Measurements from ENCODE around the gene HEATR3.

DNA sequence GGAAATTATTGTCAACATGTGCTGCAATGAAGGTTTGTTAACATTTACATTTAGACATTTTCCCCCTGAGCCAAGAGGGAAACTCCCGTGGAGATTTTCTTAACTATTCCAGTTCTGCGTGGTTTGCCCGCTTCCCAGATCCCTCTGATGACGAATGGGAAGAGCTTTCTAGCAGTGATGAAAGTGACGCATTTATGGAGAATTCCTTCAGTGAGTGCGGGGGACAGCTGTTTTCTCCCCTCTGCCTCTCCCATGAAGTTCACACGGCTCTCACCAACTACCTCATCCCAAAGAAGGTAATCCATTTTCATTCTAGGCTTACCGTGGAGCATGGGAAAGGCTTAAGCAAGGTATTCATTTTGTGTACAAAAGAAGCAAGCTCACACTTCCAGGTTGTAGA is 18.2 kb downstream of the HEATR3 start:
- no peak for TF ChIP-seq CTCF (IDR thresholded peaks at IDR 0.05)
- TF ChIP-seq EZH2 (IDR thresholded peaks at IDR 0.05), result no peak
